Mesenchymal stem cell (in vitro differentiated cells and primary cell): ENCODE results near the gene FBXO48.

Experiments used
- DNase-seq: peaks from one replicate; pipeline ENCODE4 v3.0.0-alpha.2; 2013
- H2AFZ ChIP-seq: one replicate; pipeline ENCODE4 v1.6.1; 2013; ENCODE audit warnings: low read depth, mild to moderate bottlenecking, control low read depth, inconsistent platforms, low read length, moderate library complexity
- H2AK5ac ChIP-seq: 2 replicates; pipeline ENCODE4 v1.6.1; 2013; ENCODE audit warnings: low read length, moderate library complexity, mild to moderate bottlenecking, inconsistent platforms; ENCODE audit not compliant: severe bottlenecking
- H2BK120ac ChIP-seq: one replicate; pipeline ENCODE4 v1.6.1; 2013; ENCODE audit warnings: low read depth, mild to moderate bottlenecking, inconsistent platforms, low read length, moderate library complexity
- H2BK12ac ChIP-seq, 2 experiments: one replicate each; pipeline ENCODE4 v1.6.1; 2013; ENCODE audit warnings: inconsistent platforms in 2 of 2, low read length in 2 of 2, mild to moderate bottlenecking in 2 of 2, moderate library complexity in 2 of 2, control low read depth in 1 of 2
- H2BK15ac ChIP-seq: one replicate; pipeline ENCODE4 v1.6.1; 2013; ENCODE audit warnings: mild to moderate bottlenecking, low read depth, inconsistent platforms; ENCODE audit not compliant: poor library complexity, severe bottlenecking
- H2BK5ac ChIP-seq: 2 replicates; pipeline ENCODE4 v1.6.1; 2013; ENCODE audit warnings: low read depth, mild to moderate bottlenecking, low read length, control low read depth, inconsistent platforms; ENCODE audit not compliant: poor library complexity, severe bottlenecking
- H3K14ac ChIP-seq, 2 experiments: one replicate each; pipeline ENCODE4 v1.6.1; 2013; ENCODE audit warnings: inconsistent platforms in 2 of 2, low read length in 2 of 2, control low read depth in 1 of 2, mild to moderate bottlenecking in 1 of 2, moderate library complexity in 1 of 2
- H3K18ac ChIP-seq, 2 experiments: one replicate each; pipeline ENCODE4 v1.6.1; 2013; ENCODE audit warnings: inconsistent platforms in 2 of 2, low read length in 2 of 2, control low read depth in 1 of 2, low read depth in 1 of 2, mild to moderate bottlenecking in 1 of 2
- H3K23ac ChIP-seq, 2 experiments: one replicate each; pipeline ENCODE4 v1.6.1; 2013; ENCODE audit warnings: inconsistent platforms in 2 of 2, low read length in 2 of 2, mild to moderate bottlenecking in 2 of 2, moderate library complexity in 2 of 2, control low read depth in 1 of 2
- H3K27ac ChIP-seq: 2 replicates; pipeline ENCODE4 v1.5.1; 2013; ENCODE audit warnings: mild to moderate bottlenecking, moderate library complexity, low read length, control low read depth, inconsistent platforms; ENCODE audit not compliant: poor library complexity, severe bottlenecking
- H3K27me3 ChIP-seq, 2 experiments: 2 replicates each; pipeline versions ENCODE4 v1.6.1 to v1.7.0; 2013; ENCODE audit warnings: low read length in 2 of 2, mild to moderate bottlenecking in 2 of 2, moderate library complexity in 2 of 2, control low read depth in 1 of 2, inconsistent platforms in 1 of 2; ENCODE audit not compliant: control insufficient read depth in 1 of 2, insufficient read depth in 1 of 2
- H3K36me3 ChIP-seq, 2 experiments: 2 replicates each; pipeline versions ENCODE4 v1.6.1 to v1.7.0; 2013; ENCODE audit warnings: low read length in 2 of 2, control low read depth in 1 of 2, inconsistent platforms in 1 of 2, low read depth in 1 of 2, mild to moderate bottlenecking in 1 of 2; ENCODE audit not compliant: insufficient read depth in 2 of 2, control insufficient read depth in 1 of 2
- H3K4ac ChIP-seq, 2 experiments: one replicate each; pipeline ENCODE4 v1.6.1; 2013; ENCODE audit warnings: inconsistent platforms in 2 of 2, low read length in 2 of 2, mild to moderate bottlenecking in 2 of 2, moderate library complexity in 2 of 2, control low read depth in 1 of 2, low read depth in 1 of 2
- H3K4me1 ChIP-seq: 2 replicates; pipeline ENCODE4 v1.6.1; 2013; ENCODE audit warnings: low read depth, low read length, control low read depth; ENCODE audit not compliant: control insufficient read depth, insufficient read depth
- H3K4me2 ChIP-seq: 2 replicates; pipeline ENCODE4 v1.6.1; 2013; ENCODE audit warnings: low read length, mild to moderate bottlenecking, inconsistent platforms; ENCODE audit not compliant: poor library complexity, severe bottlenecking
- H3K4me3 ChIP-seq, 2 experiments: 2 replicates each; pipeline versions ENCODE4 v1.5.1 to v1.7.0; 2013; ENCODE audit warnings: low read length in 2 of 2, mild to moderate bottlenecking in 2 of 2, control low read depth in 1 of 2, low read depth in 1 of 2; ENCODE audit not compliant: insufficient read depth in 1 of 2
- H3K79me1 ChIP-seq: replicated peaks from 2 replicates; pipeline ENCODE4 v1.6.1; 2013; ENCODE audit warnings: mild to moderate bottlenecking, control low read depth, low read length, inconsistent platforms; ENCODE audit not compliant: poor library complexity, severe bottlenecking
- H3K9ac ChIP-seq: 2 replicates; pipeline ENCODE4 v1.7.0; 2013; ENCODE audit warnings: mild to moderate bottlenecking, low read length, moderate library complexity
- H3K9me3 ChIP-seq: 2 replicates; pipeline ENCODE4 v1.7.0; 2013; ENCODE audit warnings: mild to moderate bottlenecking, low read length; ENCODE audit not compliant: control insufficient read depth
- H4K8ac ChIP-seq: one replicate; pipeline ENCODE4 v1.6.1; 2013; ENCODE audit warnings: inconsistent platforms, mild to moderate bottlenecking, low read length, moderate library complexity
- H4K91ac ChIP-seq: one replicate; pipeline ENCODE4 v1.6.1; 2013; ENCODE audit warnings: mild to moderate bottlenecking, low read length, inconsistent platforms
- WGBS: methylation state at CpG from one replicate; pipeline ENCODE4 v1.1.7; 2013; ENCODE audit warnings: mixed read lengths; 5-methylcytosine and 5-hydroxymethylcytosine counted together

The FBXO48 gene

DNA sequence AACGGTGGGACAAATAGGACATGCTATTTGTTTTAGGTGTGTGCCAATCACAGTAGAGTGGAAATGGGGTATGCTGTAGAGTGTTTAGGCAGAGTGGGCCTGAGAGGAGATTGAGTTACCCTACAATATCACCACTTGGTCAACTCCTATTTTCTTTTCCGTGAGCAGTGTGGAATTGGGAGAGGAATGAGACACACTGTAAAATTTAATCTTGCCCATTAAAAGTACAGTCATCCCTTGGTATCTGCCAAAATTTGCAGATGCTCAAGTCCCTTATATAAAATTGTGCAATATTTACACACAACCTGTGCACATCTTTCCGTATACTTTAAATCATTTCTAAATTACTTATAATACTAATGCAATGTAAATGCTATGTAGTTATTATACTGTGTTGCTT lies 12.4 kb downstream of the FBXO48 start:
- no peak overlapping the region for H3K4me3 ChIP-seq
- H2BK12ac ChIP-seq, result no peak overlapping the region
- no peak for DNase-seq
- WGBS, result 89% methylated on average over 1 of the region's 3 CpGs
- no peak overlapping the region for H2BK15ac ChIP-seq
- no peak overlapping the region for H2BK120ac ChIP-seq
- H3K79me1 ChIP-seq, result no peaks in the 10 kb centered on the region
- H3K18ac ChIP-seq, result no peak overlapping the region
- no peaks in the 10 kb centered on the region for H3K36me3 ChIP-seq
- no peak overlapping the region for H2BK5ac ChIP-seq
- H3K4ac ChIP-seq, result no peak overlapping the region
- H3K9ac ChIP-seq, result no peak overlapping the region
- no peak overlapping the region for H3K23ac ChIP-seq
- no peak overlapping the region for H4K8ac ChIP-seq
- H4K91ac ChIP-seq, result no peak overlapping the region
- H3K27ac ChIP-seq, result no peak overlapping the region
- H2AK5ac ChIP-seq, result no peak overlapping the region
- no peaks in the 10 kb centered on the region for H3K9me3 ChIP-seq
- no peaks in the 10 kb centered on the region for H3K27me3 ChIP-seq
- H3K4me2 ChIP-seq, result no peak overlapping the region
- no peak overlapping the region for H3K14ac ChIP-seq
- no peaks in the 10 kb centered on the region for H3K4me1 ChIP-seq
- H2AFZ ChIP-seq, result no peak overlapping the region

DNA sequence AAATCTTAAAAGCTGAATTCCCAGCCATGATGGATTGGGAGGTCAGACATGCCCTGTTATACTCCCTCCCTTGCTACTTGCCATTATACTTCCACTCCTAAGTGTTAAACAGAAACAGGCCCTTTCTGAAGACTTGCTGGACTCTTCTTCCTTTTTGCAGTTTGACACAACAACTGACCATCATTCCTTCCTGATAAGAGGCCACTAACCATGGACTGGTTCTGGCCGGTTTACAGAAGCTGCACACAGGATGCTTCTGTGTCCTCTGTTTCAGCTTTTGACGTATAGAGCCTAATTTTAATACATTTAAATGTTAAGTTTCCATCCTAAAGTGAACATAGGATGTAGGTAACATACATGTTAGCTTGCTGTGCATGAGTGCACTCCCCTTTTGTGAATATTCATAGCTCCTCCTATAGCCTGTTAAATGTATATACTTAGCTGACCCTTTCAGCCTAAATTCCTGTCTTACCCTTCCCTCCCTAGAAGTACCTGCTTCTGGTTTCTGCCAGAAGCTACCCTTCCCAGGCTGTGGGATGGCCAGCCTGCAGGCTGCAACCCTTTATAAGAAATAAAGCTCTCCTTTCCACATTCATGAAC lies 13.2 kb downstream of the FBXO48 start:
- no peaks in the 10 kb centered on the region for H3K9me3 ChIP-seq
- DNase-seq, result no peak

DNA sequence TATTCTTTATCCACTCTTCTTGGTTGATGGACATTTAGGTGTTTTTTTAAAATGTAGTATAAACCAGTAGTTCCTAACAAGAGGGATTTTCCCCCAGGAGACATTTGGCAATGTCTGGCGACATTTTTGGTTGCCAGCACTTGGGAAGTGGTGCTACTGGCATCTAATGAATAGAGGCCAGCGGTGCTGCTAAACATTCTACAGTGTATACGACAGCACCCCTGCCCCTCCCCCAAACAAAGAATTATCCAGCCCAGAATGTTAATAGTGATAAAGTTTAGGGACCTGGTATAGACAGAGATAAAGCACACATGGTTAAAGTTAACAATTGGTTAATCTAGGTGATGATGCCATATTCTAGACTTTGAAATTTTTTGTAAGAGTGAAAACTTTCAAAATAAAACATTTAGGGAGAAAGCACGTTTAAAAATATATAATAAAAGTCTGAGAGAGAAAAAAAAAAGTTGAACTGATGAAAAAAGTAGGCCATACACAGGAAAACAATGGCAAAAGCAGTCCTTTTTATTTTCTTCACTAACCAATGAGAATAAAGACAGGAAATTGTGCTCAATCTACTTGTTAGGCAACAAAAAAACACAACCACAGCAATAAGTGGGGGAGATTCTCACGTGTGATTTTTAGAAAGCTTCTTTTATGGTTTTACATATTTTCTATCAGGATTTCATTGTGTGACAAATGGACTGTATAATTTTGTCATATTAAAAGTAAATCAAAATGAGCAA lies 14.8 kb downstream of the FBXO48 start:
- Histone ChIP-seq H3K4me1 (no peaks in the 10 kb centered on the region), H4K8ac (no peak overlapping the region), H3K14ac (no peak overlapping the region), H3K79me1 (no peaks in the 10 kb centered on the region), H2BK120ac (no peak overlapping the region), H3K4me3 (no peak overlapping the region), H3K4ac (no peak overlapping the region), H3K36me3 (no peaks in the 10 kb centered on the region), H3K27me3 (no peaks in the 10 kb centered on the region), H3K27ac (no peak overlapping the region), H2BK15ac (no peak overlapping the region), H2AFZ (no peak overlapping the region), H3K9me3 (no peaks in the 10 kb centered on the region), H3K4me2 (no peak overlapping the region), H2BK5ac (no peak overlapping the region), H4K91ac (no peak overlapping the region), H2AK5ac (no peak overlapping the region), H3K23ac (no peak overlapping the region), H3K9ac (no peak overlapping the region), H3K18ac (no peak overlapping the region), H2BK12ac (no peak overlapping the region)
- 100% methylated on average over 1 of the region's 5 CpGs for WGBS
- DNase-seq, result no peak

More for the DNA sequence above, 13.2 kb downstream of the FBXO48 start:
- Histone ChIP-seq H3K36me3 (no peaks in the 10 kb centered on the region), H3K18ac (no peak overlapping the region), H2BK120ac (no peak overlapping the region), H3K14ac (no peak overlapping the region), H3K23ac (no peak overlapping the region), H3K4me2 (no peak overlapping the region), H2BK12ac (no peak overlapping the region), H3K27ac (no peak overlapping the region), H4K8ac (no peak overlapping the region), H3K4me1 (no peaks in the 10 kb centered on the region), H4K91ac (no peak overlapping the region), H3K79me1 (no peaks in the 10 kb centered on the region), H3K4me3 (no peak overlapping the region), H2BK15ac (no peak overlapping the region), H2AK5ac (no peak overlapping the region), H3K9ac (no peak overlapping the region), H3K4ac (no peak overlapping the region), H3K27me3 (no peaks in the 10 kb centered on the region), H2AFZ (no peak overlapping the region), H2BK5ac (no peak overlapping the region)
- no CpG with 5 or more reads among the region's 2 CpGs for WGBS

DNA sequence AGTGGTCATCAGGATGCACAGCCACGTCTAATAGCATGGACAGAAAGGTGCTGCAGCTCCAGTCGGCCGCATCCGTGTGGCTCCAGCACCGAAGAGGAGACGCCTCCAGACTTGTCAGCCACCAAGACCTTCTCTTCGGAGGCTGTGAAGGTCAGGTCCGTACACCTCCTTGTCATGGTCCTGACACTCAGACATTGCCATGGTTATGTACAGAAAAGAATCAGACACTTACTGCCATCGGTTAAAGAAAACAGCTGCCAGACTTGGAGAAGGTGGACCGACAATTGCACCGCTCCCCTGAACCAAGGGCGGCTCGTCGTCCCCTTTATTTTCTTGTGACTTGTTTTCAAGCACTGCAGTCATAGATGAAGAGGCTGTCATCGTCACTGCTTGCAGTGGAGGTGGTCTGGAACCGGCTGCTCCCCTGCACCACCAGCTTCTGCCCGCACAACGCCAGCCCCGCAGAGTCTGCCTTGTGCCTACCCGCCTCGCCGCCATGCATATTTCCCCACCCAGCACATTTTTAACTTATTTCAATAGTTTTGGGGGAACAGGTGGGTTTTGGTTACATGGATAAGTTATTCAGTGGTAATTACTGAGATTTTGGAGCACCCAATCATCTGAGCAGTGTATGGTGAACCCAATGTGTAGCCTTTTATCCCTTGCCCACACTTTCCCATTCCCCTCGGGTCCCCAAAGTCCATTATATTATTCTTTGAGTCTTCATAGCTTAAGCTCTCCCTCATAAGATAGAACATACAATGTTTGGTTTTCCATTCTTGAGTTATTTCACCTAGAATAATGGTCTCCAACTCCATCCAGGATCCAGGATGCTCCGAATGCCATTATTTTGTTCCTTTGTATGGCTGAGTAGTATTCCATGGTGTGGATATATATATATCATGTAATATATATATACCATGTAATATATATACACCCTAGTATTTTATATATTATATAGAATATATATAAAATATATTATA lies 18.1 kb downstream of the FBXO48 start:
- Histone ChIP-seq H3K4me2 (no peak overlapping the region), H4K8ac (no peak overlapping the region), H3K9me3 (no peaks in the 10 kb centered on the region), H3K4ac (no peak overlapping the region), H3K4me3 (no peak overlapping the region), H3K14ac (no peak overlapping the region), H2AK5ac (no peak overlapping the region), H2BK120ac (no peak overlapping the region), H3K27ac (no peak overlapping the region), H3K36me3 (no peaks in the 10 kb centered on the region), H2BK12ac (no peak overlapping the region), H3K27me3 (peaks cover 0 to 8% of the 10 kb centered on the region in 2 experiments), H2BK5ac (no peak overlapping the region), H3K9ac (no peak overlapping the region), H2BK15ac (no peak overlapping the region), H2AFZ (no peak overlapping the region), H3K23ac (no peak overlapping the region), H3K18ac (no peak overlapping the region), H3K79me1 (no peaks in the 10 kb centered on the region), H4K91ac (no peak overlapping the region), H3K4me1 (no peaks in the 10 kb centered on the region)
- 87% methylated on average over 16 of the region's 24 CpGs for WGBS
- DNase-seq, result no peak
